Omental fat pad (tissue), 4 donors: Measurements from ENCODE around the gene GCDH. TPM values are rescaled to one million over a fixed set of nuclear protein-coding genes. Genes with fewer than 3 reads are reported as not detected.
"Not testable (repeated sequence)": the region's sequence is repeated elsewhere in the genome, so short reads cannot be mapped to it uniquely, and the experiment has no call there.

Experiments used
- ATAC-seq: fragments of 150-250 bp; one replicate; pipeline ENCODE4 v1.9.1; 2016; ENCODE audit warnings: mild to moderate bottlenecking, moderate library complexity; ENCODE audit not compliant: low FRiP score
- DNase-seq: peaks from one replicate; pipeline ENCODE4 v3.0.0-alpha.2; 2019; ENCODE audit warnings: low spot score
- total RNA-seq, 4 donors: library from RNA; depleted of rRNA; stranded (reverse); fragments of >200 nt; gene quantifications; one replicate each; pipeline ENCODE4 v1.1.0, GENCODE V29; 2016
- TF ChIP-seq, protein P1 (sequence below), 3 donors: fragments of 450-650 bp; IDR thresholded peaks; one replicate each; pipeline ENCODE4 v1.5.1; 2016 to 2017; ENCODE audit warnings: antibody characterized with exemption in 3 of 3, mild to moderate bottlenecking in 3 of 3, moderate library complexity in 2 of 3

Gene GCDH
- total RNA-seq, 4 donors from 2014 or later = 36.1 to 51.4 (median 45.2) TPM

DNA sequence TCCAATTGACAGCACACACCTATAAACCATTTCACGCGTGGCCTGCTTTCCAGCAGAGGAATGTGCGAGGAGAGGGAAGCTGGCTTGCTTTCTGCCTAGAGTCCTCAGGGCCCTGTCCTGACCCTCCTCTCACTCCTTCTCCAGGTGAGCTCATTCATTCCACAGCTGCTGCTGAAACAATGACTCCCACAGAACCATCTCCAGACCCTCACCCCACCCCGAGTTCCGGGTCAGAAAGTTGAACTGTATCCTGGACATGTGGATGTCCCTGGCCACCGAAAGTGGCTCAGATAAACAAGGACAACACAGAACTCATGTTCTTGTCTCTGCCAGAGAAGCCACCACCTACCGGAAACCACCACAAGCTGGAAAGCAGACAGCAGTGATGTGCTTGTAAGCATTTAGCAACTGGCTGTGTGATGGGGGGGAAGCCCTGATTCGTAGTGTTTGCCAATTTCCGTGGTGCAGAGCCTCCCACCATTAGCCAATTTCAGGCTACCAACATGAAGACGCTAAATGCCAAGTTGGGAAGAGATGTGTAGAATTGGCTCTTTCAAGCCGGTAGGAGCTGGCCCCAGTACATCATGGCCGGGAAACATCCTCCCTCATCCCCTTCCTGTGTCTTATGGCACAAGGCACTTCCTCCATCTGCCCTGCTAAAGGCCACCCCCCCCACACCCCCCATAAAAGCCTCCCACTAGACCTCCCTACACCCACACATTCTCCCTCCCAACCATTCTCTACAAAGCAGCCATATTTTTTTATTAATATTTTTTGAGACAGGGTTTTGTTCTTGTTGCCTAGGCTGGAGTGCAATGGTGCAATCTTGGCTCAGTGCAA is 23.1 kb downstream of the GCDH start:
- ATAC-seq (no peak), DNase-seq (no peak)
- TF ChIP-seq, protein P1, sequence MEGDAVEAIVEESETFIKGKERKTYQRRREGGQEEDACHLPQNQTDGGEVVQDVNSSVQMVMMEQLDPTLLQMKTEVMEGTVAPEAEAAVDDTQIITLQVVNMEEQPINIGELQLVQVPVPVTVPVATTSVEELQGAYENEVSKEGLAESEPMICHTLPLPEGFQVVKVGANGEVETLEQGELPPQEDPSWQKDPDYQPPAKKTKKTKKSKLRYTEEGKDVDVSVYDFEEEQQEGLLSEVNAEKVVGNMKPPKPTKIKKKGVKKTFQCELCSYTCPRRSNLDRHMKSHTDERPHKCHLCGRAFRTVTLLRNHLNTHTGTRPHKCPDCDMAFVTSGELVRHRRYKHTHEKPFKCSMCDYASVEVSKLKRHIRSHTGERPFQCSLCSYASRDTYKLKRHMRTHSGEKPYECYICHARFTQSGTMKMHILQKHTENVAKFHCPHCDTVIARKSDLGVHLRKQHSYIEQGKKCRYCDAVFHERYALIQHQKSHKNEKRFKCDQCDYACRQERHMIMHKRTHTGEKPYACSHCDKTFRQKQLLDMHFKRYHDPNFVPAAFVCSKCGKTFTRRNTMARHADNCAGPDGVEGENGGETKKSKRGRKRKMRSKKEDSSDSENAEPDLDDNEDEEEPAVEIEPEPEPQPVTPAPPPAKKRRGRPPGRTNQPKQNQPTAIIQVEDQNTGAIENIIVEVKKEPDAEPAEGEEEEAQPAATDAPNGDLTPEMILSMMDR (IDR thresholded peaks at IDR 0.05) = no peak

DNA sequence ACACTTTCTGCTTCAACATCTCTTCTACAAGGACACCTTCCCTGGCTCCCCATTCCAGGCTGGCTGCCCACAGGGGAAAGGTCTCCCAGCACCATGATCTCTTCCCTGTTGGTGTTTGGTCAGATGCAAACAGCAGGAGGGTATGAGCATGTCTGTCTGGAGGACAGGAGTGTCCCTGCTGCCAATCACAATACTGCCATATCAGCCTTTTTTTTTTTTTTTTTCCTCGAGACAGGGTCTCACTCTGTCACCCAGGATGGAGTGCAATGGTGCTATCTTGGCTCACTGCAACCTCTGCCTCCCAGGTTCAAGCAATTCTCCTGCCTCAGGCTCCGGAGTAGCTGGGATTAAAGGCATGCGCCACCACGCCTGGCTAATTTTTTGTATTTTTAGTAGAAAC is 24.9 kb downstream of the GCDH start:
- DNase-seq, ATAC-seq: not testable (repeated sequence)

DNA sequence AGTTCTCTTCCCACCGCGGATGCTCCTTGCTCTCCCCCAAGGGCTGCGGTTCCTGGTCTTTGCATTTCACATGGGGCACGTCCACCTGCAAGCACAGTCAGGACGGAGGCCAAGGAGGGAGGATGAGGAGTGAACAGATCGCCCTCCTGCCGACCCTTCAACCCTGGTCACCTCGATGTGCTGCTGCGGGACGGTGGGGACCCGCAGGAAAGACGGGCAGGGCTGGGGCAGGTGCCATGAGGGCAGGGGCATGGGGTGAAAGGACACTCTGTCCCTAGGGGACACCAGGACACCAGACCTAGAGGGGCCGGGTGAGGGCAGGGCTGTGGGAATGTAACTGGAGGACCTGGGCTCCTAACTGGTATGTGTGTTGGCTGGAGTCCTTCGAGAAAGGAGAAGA is 27.3 kb downstream of the GCDH start:
- TF ChIP-seq, protein P1 (IDR thresholded peaks at IDR 0.05) = no peak
- no peak for DNase-seq
- no peak for ATAC-seq

DNA sequence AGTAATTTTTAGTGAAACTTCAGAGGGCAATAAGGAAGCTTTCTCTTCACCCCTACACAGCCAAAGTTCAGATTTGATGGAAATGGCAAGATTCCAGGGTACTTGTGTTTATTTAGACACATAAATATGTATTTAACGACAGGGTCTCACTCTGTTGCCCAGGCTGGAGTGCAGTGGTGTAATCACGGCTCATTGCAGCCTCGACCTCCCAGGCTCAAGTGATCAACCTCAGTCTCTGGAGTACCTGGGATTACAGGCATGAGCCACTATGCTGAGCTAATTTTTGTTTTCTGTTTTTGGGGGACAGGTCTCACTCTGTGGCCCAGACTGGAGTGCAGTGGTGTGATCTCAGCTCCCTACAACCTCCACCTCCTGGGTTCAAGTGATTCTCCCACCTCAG is 30.1 kb downstream of the GCDH start:
- ATAC-seq = no peak
- TF ChIP-seq, protein P1 (IDR thresholded peaks at IDR 0.05) = no peak
- no peak for DNase-seq

DNA sequence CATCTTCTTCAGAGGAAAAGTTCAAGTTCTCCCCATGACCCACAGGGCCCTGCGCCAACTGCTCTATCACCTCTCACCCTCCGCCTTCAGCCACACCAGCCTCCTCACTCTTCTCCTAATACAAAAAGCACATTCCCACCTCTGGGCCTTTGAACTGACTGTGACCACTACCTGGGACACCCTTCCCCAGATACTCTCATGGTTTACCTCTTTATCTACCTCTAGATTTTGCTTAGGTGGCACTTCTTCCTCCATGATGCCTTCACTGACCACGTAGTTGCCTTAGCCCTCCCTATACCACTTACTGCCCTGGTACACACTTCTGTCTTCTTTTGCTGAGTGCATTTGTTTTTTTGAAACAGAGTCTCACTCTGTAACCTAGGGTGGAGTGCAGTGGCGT is 32.0 kb downstream of the GCDH start:
- ATAC-seq (no peak), DNase-seq (no peak)
- TF ChIP-seq, protein P1 (IDR thresholded peaks at IDR 0.05) = no peak

DNA sequence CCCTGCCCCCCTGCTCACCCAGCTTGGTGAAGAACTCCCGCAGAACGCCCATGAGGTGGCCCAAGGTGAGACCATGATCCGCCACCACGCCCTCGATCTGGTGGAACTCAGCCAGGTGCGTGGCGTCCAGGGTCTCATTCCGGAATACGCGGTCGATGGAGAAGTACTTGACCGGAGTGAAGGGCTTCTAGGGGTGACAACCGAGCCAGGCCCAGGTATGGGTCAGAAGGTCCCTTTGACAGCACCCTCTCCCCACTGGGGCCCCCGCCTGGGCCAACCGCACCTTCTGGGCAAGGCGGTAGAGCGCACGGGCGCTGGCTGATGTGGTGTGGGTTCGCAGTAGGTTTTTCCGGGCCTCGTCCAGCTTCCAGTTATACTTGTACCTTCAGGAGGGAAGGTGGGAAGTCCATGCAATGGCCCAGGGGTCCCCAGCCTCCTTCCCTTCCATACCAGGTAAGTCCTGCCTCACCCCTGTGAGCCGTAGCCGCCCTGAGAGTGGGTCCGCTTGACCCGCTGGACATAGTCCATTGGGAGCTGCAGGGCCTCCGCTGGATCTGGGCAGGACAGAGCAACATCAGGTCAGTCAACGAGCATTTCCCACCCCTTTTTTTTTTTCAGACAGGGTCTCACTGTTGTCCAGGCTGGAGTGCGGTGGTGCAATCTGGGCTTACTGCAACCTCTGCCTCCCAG is 33.8 kb downstream of the GCDH start:
- ATAC-seq (no peak), DNase-seq (no peak)
- TF ChIP-seq, protein P1 (IDR thresholded peaks at IDR 0.05) = no peak

DNA sequence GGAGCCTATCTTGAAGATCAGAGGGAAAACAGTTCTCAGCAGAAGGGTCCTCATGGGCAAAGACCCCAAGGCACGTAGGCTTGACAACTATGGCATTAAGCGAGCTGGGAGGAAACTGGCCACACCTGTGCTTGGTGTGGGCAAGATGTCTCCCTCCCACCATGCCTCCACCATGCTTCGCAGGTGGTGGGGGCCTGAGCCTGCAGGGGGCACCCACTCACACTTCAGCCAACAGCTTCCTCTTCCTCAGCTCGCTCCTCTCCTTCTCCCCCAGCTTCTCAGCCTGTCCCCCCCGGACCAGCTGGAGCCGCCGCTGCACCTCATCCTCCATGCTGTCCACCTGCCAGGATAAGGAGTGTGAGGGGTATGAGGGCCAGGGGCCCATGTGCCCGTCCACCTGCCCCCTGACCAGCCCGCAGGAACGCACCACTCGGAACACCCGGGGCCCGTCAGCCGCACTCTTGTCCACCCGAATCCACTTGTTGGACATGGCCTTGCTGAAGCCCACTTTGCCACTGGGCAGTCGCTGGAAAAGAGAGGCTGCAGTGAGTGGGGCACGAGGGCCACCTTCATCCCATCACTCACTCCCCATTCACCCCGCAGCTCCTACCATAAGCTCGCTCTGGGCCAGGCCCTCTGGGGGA is 39.2 kb downstream of the GCDH start:
- TF ChIP-seq, protein P1 (IDR thresholded peaks at IDR 0.05) = no peak
- ATAC-seq (no peak), DNase-seq (no peak)
